ENCODE measurements around the gene MAPKAPK2.

The MAPKAPK2 gene

DNA sequence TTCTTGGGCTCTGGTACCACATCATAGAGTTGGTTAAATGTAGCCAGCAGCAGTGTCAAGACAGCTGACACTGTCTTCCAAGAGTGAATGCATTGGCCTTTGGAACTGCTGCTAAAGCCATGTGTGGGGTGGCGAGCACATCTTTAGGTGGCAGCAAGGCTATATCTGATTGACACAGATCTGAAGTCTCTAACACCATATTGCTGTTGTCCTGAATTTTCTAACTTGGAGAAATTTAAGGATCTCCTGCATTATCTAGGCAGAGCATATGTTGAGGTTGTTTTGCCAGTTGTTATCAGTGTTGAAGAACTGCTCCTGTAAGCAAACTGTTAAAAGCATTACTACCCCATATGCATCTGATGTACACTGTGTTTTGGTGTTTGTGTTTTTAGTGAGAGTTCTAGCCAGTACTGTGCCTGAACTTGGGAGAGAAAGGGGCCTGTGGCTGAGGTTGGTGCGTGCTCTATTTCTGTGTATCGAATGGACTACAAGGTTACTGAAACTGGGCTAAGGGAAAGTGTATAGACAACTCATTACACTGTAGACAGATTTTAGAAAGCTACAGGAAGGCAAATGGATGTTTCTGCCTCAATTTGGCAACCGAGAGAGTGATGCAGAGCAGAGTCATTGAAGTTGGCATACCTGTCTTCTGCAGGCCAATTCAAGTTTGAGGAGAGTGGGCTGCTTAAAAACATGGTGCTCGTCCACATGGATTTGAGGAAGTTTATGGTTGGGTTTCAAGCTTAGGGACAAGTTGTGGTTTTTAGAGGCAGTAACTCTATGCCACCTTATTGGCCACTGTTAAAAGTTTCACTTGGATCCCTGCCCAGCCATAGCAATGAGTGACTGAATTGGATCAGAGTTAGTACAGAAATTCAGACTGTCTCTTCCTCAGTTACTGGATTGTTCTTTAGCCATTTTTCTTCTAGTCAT lies 32.5 kb upstream of the MAPKAPK2 start:
- Histone ChIP-seq H3K4me3 (no peak overlapping the region), H3K27ac (no peak overlapping the region), H3K9me3 (no peaks in the 10 kb centered on the region), H3K27me3 (no peaks in the 10 kb centered on the region), H3K4me1 (peaks cover 0 to 9% (median 0%) of the 10 kb centered on the region in 4 donors), H3K36me3 (peaks cover 8 to 17% (median 15%) of the 10 kb centered on the region in 3 donors)
- intact Hi-C loops (cut with DNase I; ENCODE audit: low total_unique reads), result no loop called here
- TF ChIP-seq, protein P1, sequence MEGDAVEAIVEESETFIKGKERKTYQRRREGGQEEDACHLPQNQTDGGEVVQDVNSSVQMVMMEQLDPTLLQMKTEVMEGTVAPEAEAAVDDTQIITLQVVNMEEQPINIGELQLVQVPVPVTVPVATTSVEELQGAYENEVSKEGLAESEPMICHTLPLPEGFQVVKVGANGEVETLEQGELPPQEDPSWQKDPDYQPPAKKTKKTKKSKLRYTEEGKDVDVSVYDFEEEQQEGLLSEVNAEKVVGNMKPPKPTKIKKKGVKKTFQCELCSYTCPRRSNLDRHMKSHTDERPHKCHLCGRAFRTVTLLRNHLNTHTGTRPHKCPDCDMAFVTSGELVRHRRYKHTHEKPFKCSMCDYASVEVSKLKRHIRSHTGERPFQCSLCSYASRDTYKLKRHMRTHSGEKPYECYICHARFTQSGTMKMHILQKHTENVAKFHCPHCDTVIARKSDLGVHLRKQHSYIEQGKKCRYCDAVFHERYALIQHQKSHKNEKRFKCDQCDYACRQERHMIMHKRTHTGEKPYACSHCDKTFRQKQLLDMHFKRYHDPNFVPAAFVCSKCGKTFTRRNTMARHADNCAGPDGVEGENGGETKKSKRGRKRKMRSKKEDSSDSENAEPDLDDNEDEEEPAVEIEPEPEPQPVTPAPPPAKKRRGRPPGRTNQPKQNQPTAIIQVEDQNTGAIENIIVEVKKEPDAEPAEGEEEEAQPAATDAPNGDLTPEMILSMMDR (IDR thresholded peaks at IDR 0.05), result no peak
- no peak for DNase-seq

GRCh38 chr1:206653715-206654459 lies 30.8 kb upstream of the MAPKAPK2 start:
- no peak for DNase-seq
- no peak overlapping the region for H3K27ac ChIP-seq
- intact Hi-C loops (cut with DNase I; ENCODE audit: low total_unique reads), result no loop called here

DNA sequence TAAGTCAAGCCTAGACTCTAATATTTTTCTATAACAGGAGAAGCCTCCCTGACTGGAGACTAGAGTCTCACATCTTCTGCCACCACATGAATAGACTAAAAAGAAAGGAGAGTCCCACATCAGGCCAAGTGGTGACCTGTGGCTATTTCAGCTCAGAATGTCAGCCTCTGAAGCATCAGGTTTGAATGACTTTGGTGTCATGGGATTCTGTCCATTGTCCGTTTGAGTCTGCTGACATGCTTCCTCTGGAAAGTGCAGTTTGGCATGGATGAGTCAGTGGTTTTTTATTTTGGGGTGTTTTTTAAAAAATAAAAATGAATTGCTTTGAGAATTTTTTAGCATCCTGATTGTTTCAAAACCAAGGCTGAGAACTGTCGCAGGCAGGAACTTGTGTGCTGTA lies 29.9 kb upstream of the MAPKAPK2 start:
- TF ChIP-seq, protein P1 (IDR thresholded peaks at IDR 0.05), result no peak

More at GRCh38 chr1:206653715-206654459, 30.8 kb upstream of the MAPKAPK2 start:
- H3K36me3 ChIP-seq, result peaks cover 0 to 1% (median 0%) of the 10 kb centered on the region in 3 donors
- TF ChIP-seq, protein P1 (IDR thresholded peaks at IDR 0.05), result no peak
- H3K4me1 ChIP-seq, result peaks cover under 1 to 18% (median 8%) of the 10 kb centered on the region in 4 donors
- no peaks in the 10 kb centered on the region for H3K27me3 ChIP-seq
- H3K9me3 ChIP-seq, result no peaks in the 10 kb centered on the region
- H3K4me3 ChIP-seq, result no peak overlapping the region

DNA sequence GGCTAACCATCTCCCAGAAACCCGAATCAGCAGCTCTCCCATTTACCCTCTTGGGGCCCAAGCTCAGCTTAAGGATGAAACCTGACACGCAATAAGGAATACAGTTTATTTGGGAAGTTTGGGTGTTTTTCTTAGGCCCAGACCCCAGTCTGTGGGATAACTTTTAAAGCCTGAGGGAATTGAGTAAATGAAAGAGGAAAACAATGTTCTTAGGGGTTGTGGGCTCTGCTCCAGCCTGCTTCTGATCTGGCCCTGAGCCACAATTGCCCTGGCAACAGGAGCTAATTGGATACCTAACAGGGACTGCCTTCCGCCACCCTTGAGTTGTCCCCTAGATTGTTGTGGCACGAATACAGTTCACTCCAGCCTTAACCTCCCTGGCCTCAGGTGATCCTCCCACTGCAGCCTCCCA lies 29.2 kb upstream of the MAPKAPK2 start:
- peaks cover 6 to 28% (median 16%) of the 10 kb centered on the region in 4 donors for H3K4me1 ChIP-seq
- intact Hi-C loops (cut with DNase I; ENCODE audit: low total_unique reads), result no loop called here
- TF ChIP-seq, protein P1 (IDR thresholded peaks at IDR 0.05), result no peak

More for the DNA sequence above, 29.9 kb upstream of the MAPKAPK2 start:
- intact Hi-C loops (cut with DNase I; ENCODE audit: low total_unique reads), result no loop called here
- Histone ChIP-seq H3K9me3 (no peaks in the 10 kb centered on the region), H3K4me3 (no peak overlapping the region), H3K36me3 (no peaks in the 10 kb centered on the region), H3K27me3 (no peaks in the 10 kb centered on the region), H3K4me1 (peaks cover 6 to 28% (median 15%) of the 10 kb centered on the region in 4 donors), H3K27ac (no peak overlapping the region)
- no peak for DNase-seq

DNA sequence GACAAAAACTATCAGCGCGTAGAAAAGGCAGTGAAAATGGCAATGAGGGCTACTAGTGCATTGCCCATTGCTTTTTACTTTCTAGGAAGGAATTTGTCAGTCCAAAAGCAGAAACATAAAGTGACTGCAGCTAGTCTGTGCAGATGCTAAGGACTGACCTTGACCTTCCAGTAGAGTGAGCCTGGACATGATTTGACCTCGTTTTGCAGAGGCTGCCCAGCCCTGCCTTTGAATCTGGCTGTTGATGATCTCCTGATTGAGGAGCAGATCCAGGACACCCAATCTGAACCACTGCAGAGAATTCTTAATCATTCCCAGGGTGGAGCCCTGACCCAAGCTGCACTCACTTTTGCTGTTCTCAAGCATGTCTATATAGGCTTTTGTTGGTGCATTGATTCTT lies 27.8 kb upstream of the MAPKAPK2 start:
- intact Hi-C loops (cut with DNase I; ENCODE audit: low total_unique reads), result no loop called here
- H3K9me3 ChIP-seq, result no peaks in the 10 kb centered on the region
- peaks cover 6 to 28% (median 16%) of the 10 kb centered on the region in 4 donors for H3K4me1 ChIP-seq
- H3K27me3 ChIP-seq, result no peaks in the 10 kb centered on the region
- H3K36me3 ChIP-seq, result no peaks in the 10 kb centered on the region
- H3K27ac ChIP-seq, result no peak overlapping the region
- no peak overlapping the region for H3K4me3 ChIP-seq
- no peak for DNase-seq
- TF ChIP-seq, protein P1 (IDR thresholded peaks at IDR 0.05), result no peak

More for the DNA sequence above, 29.2 kb upstream of the MAPKAPK2 start:
- no peaks in the 10 kb centered on the region for H3K27me3 ChIP-seq
- no peak overlapping the region for H3K4me3 ChIP-seq
- no peaks in the 10 kb centered on the region for H3K9me3 ChIP-seq
- H3K36me3 ChIP-seq, result no peaks in the 10 kb centered on the region
- DNase-seq, result no peak
- H3K27ac ChIP-seq, result no peak overlapping the region

Data from tibial artery (tissue), 4 donors.